ENCODE results near the gene APOD.

DNA sequence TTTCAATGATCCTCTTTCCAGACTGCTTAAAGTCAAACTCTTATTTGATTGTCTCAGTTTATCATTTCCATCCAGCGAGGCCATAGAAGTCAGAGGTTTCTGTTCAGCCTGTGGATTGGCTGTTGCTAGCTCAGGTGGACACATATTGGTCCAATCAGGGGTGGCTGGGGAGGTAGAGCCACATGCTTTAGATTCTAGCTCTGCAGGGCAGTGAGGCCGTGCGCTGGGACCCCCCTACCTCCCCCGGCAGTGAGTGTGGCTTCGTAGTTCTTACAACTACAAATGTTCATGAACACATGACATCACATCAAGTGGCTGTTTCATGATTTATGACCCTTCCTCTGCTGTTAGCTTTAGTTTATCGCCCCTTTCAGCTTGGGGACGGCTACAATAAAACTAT, 18.0 kb downstream of the APOD start:
- TF ChIP-seq, protein P1, sequence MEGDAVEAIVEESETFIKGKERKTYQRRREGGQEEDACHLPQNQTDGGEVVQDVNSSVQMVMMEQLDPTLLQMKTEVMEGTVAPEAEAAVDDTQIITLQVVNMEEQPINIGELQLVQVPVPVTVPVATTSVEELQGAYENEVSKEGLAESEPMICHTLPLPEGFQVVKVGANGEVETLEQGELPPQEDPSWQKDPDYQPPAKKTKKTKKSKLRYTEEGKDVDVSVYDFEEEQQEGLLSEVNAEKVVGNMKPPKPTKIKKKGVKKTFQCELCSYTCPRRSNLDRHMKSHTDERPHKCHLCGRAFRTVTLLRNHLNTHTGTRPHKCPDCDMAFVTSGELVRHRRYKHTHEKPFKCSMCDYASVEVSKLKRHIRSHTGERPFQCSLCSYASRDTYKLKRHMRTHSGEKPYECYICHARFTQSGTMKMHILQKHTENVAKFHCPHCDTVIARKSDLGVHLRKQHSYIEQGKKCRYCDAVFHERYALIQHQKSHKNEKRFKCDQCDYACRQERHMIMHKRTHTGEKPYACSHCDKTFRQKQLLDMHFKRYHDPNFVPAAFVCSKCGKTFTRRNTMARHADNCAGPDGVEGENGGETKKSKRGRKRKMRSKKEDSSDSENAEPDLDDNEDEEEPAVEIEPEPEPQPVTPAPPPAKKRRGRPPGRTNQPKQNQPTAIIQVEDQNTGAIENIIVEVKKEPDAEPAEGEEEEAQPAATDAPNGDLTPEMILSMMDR (IDR thresholded peaks at IDR 0.05), result no peak
- no peak for TF ChIP-seq POLR2A (IDR thresholded peaks at IDR 0.05)
